ENCODE results near the gene PRAMEF2. TPM values are rescaled to one million over a fixed set of nuclear protein-coding genes. Genes with fewer than 3 reads are reported as not detected.
"Not testable (repeated sequence)": the region's sequence is repeated elsewhere in the genome, so short reads cannot be mapped to it uniquely, and the experiment has no call there.

PRAMEF2 gene
- total and polyA plus RNA-seq, 9 of the 15 experiments (the other 6 are each of a cell fraction or from before 2014, with no cell fraction given) = not detected

- BruUV-seq (replicated peaks); H3K9ac ChIP-seq (ENCODE audit: insufficient read depth in 1 of 2, low read depth in 2 of 2, low read length in 2 of 2); H3K9me1 ChIP-seq (ENCODE audit: control insufficient read depth, insufficient read depth, low read length); FAIRE-seq; H3K9me3 ChIP-seq (replicated peaks; ENCODE audit: control insufficient read depth, insufficient read depth, low read depth, low read length); H2AFZ ChIP-seq (ENCODE audit: low read depth, low read length); H4K20me1 ChIP-seq (replicated peaks; ENCODE audit: control insufficient read depth, insufficient read depth, low read length); DNase-seq (ENCODE audit: extremely low read depth in 1 of 4, low spot score in 3 of 4); POLR2A ChIA-PET; in situ Hi-C loops (cut with MboI); intact Hi-C loops (cut with micrococcal nuclease); H3K4me2 ChIP-seq (ENCODE audit: insufficient read depth, low read length); ATAC-seq; CTCF ChIA-PET (ENCODE audit: low intra/inter-chr PET ratio); H3K4me3 ChIP-seq; H3K36me3 ChIP-seq (ENCODE audit: control insufficient read depth, insufficient read depth, low read length); H3K4me1 ChIP-seq (replicated peaks in 1 of 2; ENCODE audit: control insufficient read depth in 2 of 2, insufficient read depth in 2 of 2, low read length in 2 of 2); H3K79me2 ChIP-seq (ENCODE audit: control insufficient read depth, insufficient read depth, low read length); H3K27me3 ChIP-seq (ENCODE audit: control insufficient read depth in 2 of 2, insufficient read depth in 2 of 2, low read length in 2 of 2); H3K27ac ChIP-seq (ENCODE audit: extremely low read depth, low read depth, low read length): not testable (repeated sequence)
- 0% methylated on average over 2 of the region's 5 CpGs for WGBS (ENCODE audit: insufficient coverage, low coverage, missing lambda C conversion rate)
Observed at GRCh38 chr1:12903793-12904572, 47.1 kb downstream of the PRAMEF2 start.

Other genes starting within 250 kb of the PRAMEF2 start
Only the 7 nearest of the 15 such genes appear.
- gene PRAMEF12, start 83.3 kb upstream of the PRAMEF2 start, total RNA-seq (2014; rRNA removed) = not detected in 2 replicates
- gene PRAMEF12, start 83.3 kb upstream of the PRAMEF2 start, total RNA-seq (2014; rRNA removed; fragmentation: Illumina TruSeq; extraction: Trizol) = not detected in 2 replicates
- gene PRAMEF12, start 83.3 kb upstream of the PRAMEF2 start, total RNA-seq (2015; rRNA removed; fragmentation: Illumina TruSeq; extraction: Trizol) = not detected in 2 replicates
- gene PRAMEF12, start 83.3 kb upstream of the PRAMEF2 start, total RNA-seq (2021) = not detected in 2 replicates
- not detected in 2 replicates for gene PRAMEF12, start 83.3 kb upstream of the PRAMEF2 start, polyA plus RNA-seq (2011; rRNA removed)
- gene PRAMEF12, start 83.3 kb upstream of the PRAMEF2 start, polyA plus RNA-seq (2014; fragmentation: Illumina TruSeq; extraction: Trizol) = not detected in 2 replicates
- gene PRAMEF12, start 83.3 kb upstream of the PRAMEF2 start, polyA plus RNA-seq (2014; fragmentation: Nextera tagmentation; extraction: Ambion mirVana) = not detected
- gene PRAMEF12, start 83.3 kb upstream of the PRAMEF2 start, polyA plus RNA-seq (2014; rRNA removed) = not detected in 2 replicates
- not detected in 2 replicates for gene PRAMEF1, start 65.7 kb upstream of the PRAMEF2 start, total RNA-seq (2014; rRNA removed)
- gene PRAMEF1, start 65.7 kb upstream of the PRAMEF2 start, total RNA-seq (2014; rRNA removed; fragmentation: Illumina TruSeq; extraction: Trizol) = not detected in 2 replicates
- not detected in 2 replicates for gene PRAMEF1, start 65.7 kb upstream of the PRAMEF2 start, total RNA-seq (2015; rRNA removed; fragmentation: Illumina TruSeq; extraction: Trizol)
- not detected in 2 replicates for gene PRAMEF1, start 65.7 kb upstream of the PRAMEF2 start, total RNA-seq (2021)
- not detected in 2 replicates for gene PRAMEF1, start 65.7 kb upstream of the PRAMEF2 start, polyA plus RNA-seq (2011; rRNA removed)
- not detected in 2 replicates for gene PRAMEF1, start 65.7 kb upstream of the PRAMEF2 start, polyA plus RNA-seq (2014; fragmentation: Illumina TruSeq; extraction: Trizol)
- gene PRAMEF1, start 65.7 kb upstream of the PRAMEF2 start, polyA plus RNA-seq (2014; fragmentation: Nextera tagmentation; extraction: Ambion mirVana) = not detected
- gene PRAMEF1, start 65.7 kb upstream of the PRAMEF2 start, polyA plus RNA-seq (2014; rRNA removed) = not detected in 2 replicates
- gene PRAMEF11, start 25.7 kb upstream of the PRAMEF2 start, total RNA-seq (2014; rRNA removed) = not detected in 2 replicates
- not detected in 2 replicates for gene PRAMEF11, start 25.7 kb upstream of the PRAMEF2 start, total RNA-seq (2014; rRNA removed; fragmentation: Illumina TruSeq; extraction: Trizol)
- gene PRAMEF11, start 25.7 kb upstream of the PRAMEF2 start, total RNA-seq (2015; rRNA removed; fragmentation: Illumina TruSeq; extraction: Trizol) = not detected in 2 replicates
- gene PRAMEF11, start 25.7 kb upstream of the PRAMEF2 start, total RNA-seq (2021) = not detected in 2 replicates
- not detected in 2 replicates for gene PRAMEF11, start 25.7 kb upstream of the PRAMEF2 start, polyA plus RNA-seq (2011; rRNA removed)
- not detected in 2 replicates for gene PRAMEF11, start 25.7 kb upstream of the PRAMEF2 start, polyA plus RNA-seq (2014; fragmentation: Illumina TruSeq; extraction: Trizol)
- not detected for gene PRAMEF11, start 25.7 kb upstream of the PRAMEF2 start, polyA plus RNA-seq (2014; fragmentation: Nextera tagmentation; extraction: Ambion mirVana)
- gene PRAMEF11, start 25.7 kb upstream of the PRAMEF2 start, polyA plus RNA-seq (2014; rRNA removed) = not detected in 2 replicates
- not detected in 2 replicates for gene HNRNPCL1, start 8.4 kb upstream of the PRAMEF2 start, total RNA-seq (2014; rRNA removed)
- not detected in 2 replicates for gene HNRNPCL1, start 8.4 kb upstream of the PRAMEF2 start, total RNA-seq (2014; rRNA removed; fragmentation: Illumina TruSeq; extraction: Trizol)
- gene HNRNPCL1, start 8.4 kb upstream of the PRAMEF2 start, total RNA-seq (2015; rRNA removed; fragmentation: Illumina TruSeq; extraction: Trizol) = not detected in 2 replicates
- gene HNRNPCL1, start 8.4 kb upstream of the PRAMEF2 start, total RNA-seq (2021) = not detected in 2 replicates
- 0.08 TPM in 1 of 2 replicates, not detected in the other for gene HNRNPCL1, start 8.4 kb upstream of the PRAMEF2 start, polyA plus RNA-seq (2011; rRNA removed)
- gene HNRNPCL1, start 8.4 kb upstream of the PRAMEF2 start, polyA plus RNA-seq (2014; fragmentation: Illumina TruSeq; extraction: Trizol) = not detected in 2 replicates
- gene HNRNPCL1, start 8.4 kb upstream of the PRAMEF2 start, polyA plus RNA-seq (2014; fragmentation: Nextera tagmentation; extraction: Ambion mirVana) = not detected
- gene HNRNPCL1, start 8.4 kb upstream of the PRAMEF2 start, polyA plus RNA-seq (2014; rRNA removed) = not detected in 2 replicates
- not detected in 2 replicates for gene PRAMEF4, start 29.1 kb downstream of the PRAMEF2 start, total RNA-seq (2014; rRNA removed)
- gene PRAMEF4, start 29.1 kb downstream of the PRAMEF2 start, total RNA-seq (2014; rRNA removed; fragmentation: Illumina TruSeq; extraction: Trizol) = not detected in 2 replicates
- not detected in 2 replicates for gene PRAMEF4, start 29.1 kb downstream of the PRAMEF2 start, total RNA-seq (2015; rRNA removed; fragmentation: Illumina TruSeq; extraction: Trizol)
- gene PRAMEF4, start 29.1 kb downstream of the PRAMEF2 start, total RNA-seq (2021) = not detected in 2 replicates
- not detected in 2 replicates for gene PRAMEF4, start 29.1 kb downstream of the PRAMEF2 start, polyA plus RNA-seq (2011; rRNA removed)
- gene PRAMEF4, start 29.1 kb downstream of the PRAMEF2 start, polyA plus RNA-seq (2014; fragmentation: Illumina TruSeq; extraction: Trizol) = not detected in 2 replicates
- gene PRAMEF4, start 29.1 kb downstream of the PRAMEF2 start, polyA plus RNA-seq (2014; fragmentation: Nextera tagmentation; extraction: Ambion mirVana) = not detected
- gene PRAMEF4, start 29.1 kb downstream of the PRAMEF2 start, polyA plus RNA-seq (2014; rRNA removed) = not detected in 2 replicates
- gene PRAMEF10, start 41.2 kb downstream of the PRAMEF2 start, total RNA-seq (2014; rRNA removed) = not detected in 2 replicates
- gene PRAMEF10, start 41.2 kb downstream of the PRAMEF2 start, total RNA-seq (2014; rRNA removed; fragmentation: Illumina TruSeq; extraction: Trizol) = not detected in 2 replicates
- gene PRAMEF10, start 41.2 kb downstream of the PRAMEF2 start, total RNA-seq (2015; rRNA removed; fragmentation: Illumina TruSeq; extraction: Trizol) = not detected in 2 replicates
- not detected in 2 replicates for gene PRAMEF10, start 41.2 kb downstream of the PRAMEF2 start, total RNA-seq (2021)
- not detected in 2 replicates for gene PRAMEF10, start 41.2 kb downstream of the PRAMEF2 start, polyA plus RNA-seq (2011; rRNA removed)
- not detected in 2 replicates for gene PRAMEF10, start 41.2 kb downstream of the PRAMEF2 start, polyA plus RNA-seq (2014; fragmentation: Illumina TruSeq; extraction: Trizol)
- gene PRAMEF10, start 41.2 kb downstream of the PRAMEF2 start, polyA plus RNA-seq (2014; fragmentation: Nextera tagmentation; extraction: Ambion mirVana) = not detected
- not detected in 2 replicates for gene PRAMEF10, start 41.2 kb downstream of the PRAMEF2 start, polyA plus RNA-seq (2014; rRNA removed)
- gene PRAMEF7, start 59.5 kb downstream of the PRAMEF2 start, total RNA-seq (2014; rRNA removed) = not detected in 2 replicates
- not detected in 2 replicates for gene PRAMEF7, start 59.5 kb downstream of the PRAMEF2 start, total RNA-seq (2014; rRNA removed; fragmentation: Illumina TruSeq; extraction: Trizol)
- not detected in 2 replicates for gene PRAMEF7, start 59.5 kb downstream of the PRAMEF2 start, total RNA-seq (2015; rRNA removed; fragmentation: Illumina TruSeq; extraction: Trizol)
- not detected in 2 replicates for gene PRAMEF7, start 59.5 kb downstream of the PRAMEF2 start, total RNA-seq (2021)
- not detected in 2 replicates for gene PRAMEF7, start 59.5 kb downstream of the PRAMEF2 start, polyA plus RNA-seq (2011; rRNA removed)
- gene PRAMEF7, start 59.5 kb downstream of the PRAMEF2 start, polyA plus RNA-seq (2014; fragmentation: Illumina TruSeq; extraction: Trizol) = not detected in 2 replicates
- gene PRAMEF7, start 59.5 kb downstream of the PRAMEF2 start, polyA plus RNA-seq (2014; fragmentation: Nextera tagmentation; extraction: Ambion mirVana) = not detected
- not detected in 2 replicates for gene PRAMEF7, start 59.5 kb downstream of the PRAMEF2 start, polyA plus RNA-seq (2014; rRNA removed)